IPS DF 19.7 (cell line): ENCODE results near the gene ACRBP.

Source experiments
- DNase-seq: peaks from one replicate; pipeline ENCODE4 v3.0.0-alpha.2; 2013; ENCODE audit warnings: low read depth, low spot score

Gene ACRBP

GRCh38 chr12:6646276-6647082 lies 753 bp downstream of the ACRBP start:
- DNase-seq: no peak

- no peak for DNase-seq
Measured at GRCh38 chr12:6644903-6645302, 2.3 kb downstream of the ACRBP start.

- no peak for DNase-seq
Measured at GRCh38 chr12:6644257-6644596, 3.0 kb downstream of the ACRBP start.

- no peak for DNase-seq
Measured at GRCh38 chr12:6643569-6644256, 3.5 kb downstream of the ACRBP start.

- DNase-seq: no peak
Measured at GRCh38 chr12:6641131-6641530, 6.1 kb downstream of the ACRBP start.

GRCh38 chr12:6640497-6640896 lies 6.7 kb downstream of the ACRBP start:
- no peak for DNase-seq

- DNase-seq: no peak
Measured at GRCh38 chr12:6639151-6639801, 8.0 kb downstream of the ACRBP start.

GRCh38 chr12:6638305-6638704 lies 8.9 kb downstream of the ACRBP start:
- no peak for DNase-seq

GRCh38 chr12:6635856-6636531 lies 11.2 kb downstream of the ACRBP start, which contains the start of gene LPAR5:
Gene LPAR5 (minus strand): TSS chr12:6635959. CDS start chr12:6621248, 14,711 bp downstream.
- DNase-seq: no peak

- no peak for DNase-seq
Measured at GRCh38 chr12:6635375-6635855, 11.8 kb downstream of the ACRBP start.

- no peak for DNase-seq
Measured at GRCh38 chr12:6632026-6632983, 14.9 kb downstream of the ACRBP start.

GRCh38 chr12:6631549-6631961 lies 15.7 kb downstream of the ACRBP start:
- no peak for DNase-seq

- no peak for DNase-seq
Measured at GRCh38 chr12:6630736-6631135, 16.5 kb downstream of the ACRBP start.

- no peak for DNase-seq
Measured at GRCh38 chr12:6627616-6628015, 19.6 kb downstream of the ACRBP start.

- no peak for DNase-seq
Measured at GRCh38 chr12:6626654-6627283, 20.5 kb downstream of the ACRBP start.

- no peak for DNase-seq
Measured at GRCh38 chr12:6620885-6621274, 26.4 kb downstream of the ACRBP start.

- no peak for DNase-seq
Measured at GRCh38 chr12:6620137-6620884, 26.9 kb downstream of the ACRBP start.

- DNase-seq: no peak
Measured at GRCh38 chr12:6618483-6619225, 28.6 kb downstream of the ACRBP start.

GRCh38 chr12:6615802-6616201 lies 31.4 kb downstream of the ACRBP start:
- no peak for DNase-seq
